ENCODE results near the gene MSL3B.

Gene MSL3B

GRCh38 chr2:233818639-233819621, 49.3 kb downstream of the MSL3B start:
- DNase-seq (ENCODE audit: low read depth in 2 of 3, low spot score in 1 of 3) = no peak

DNA sequence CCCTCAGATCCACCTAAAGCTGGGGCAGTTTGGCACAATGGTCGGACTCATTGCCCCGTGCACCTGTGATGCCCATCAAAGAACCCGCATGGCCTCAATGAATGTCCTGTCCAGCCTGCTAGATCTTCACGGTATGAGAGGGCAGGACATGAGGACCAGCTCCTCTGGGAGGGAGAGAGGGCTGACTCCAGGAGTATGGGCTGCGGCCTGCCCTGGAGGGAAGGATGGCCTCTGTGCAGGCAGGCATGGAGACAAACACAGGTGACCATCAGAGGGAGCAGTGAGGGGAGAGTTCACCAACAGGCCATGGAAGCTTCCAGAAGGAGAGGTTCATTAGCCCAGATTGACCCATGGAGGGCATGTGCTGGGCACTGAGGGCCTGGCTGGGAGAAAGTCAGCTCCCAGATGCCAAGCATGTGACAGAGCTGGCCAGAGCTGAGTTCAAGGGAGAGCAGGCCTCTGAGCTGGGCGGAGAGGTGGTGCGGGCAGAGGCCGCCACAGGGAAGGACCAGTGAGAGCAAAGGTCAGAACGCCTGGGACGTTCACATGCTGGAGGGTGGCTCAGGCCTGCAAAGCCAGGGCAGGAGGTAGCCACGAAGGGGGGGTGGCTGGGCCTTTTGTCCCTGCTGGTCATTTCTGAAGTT, 50.1 kb downstream of the MSL3B start:
- DNase-seq (ENCODE audit: low read depth in 2 of 3, low spot score in 1 of 3) = no peak

DNA sequence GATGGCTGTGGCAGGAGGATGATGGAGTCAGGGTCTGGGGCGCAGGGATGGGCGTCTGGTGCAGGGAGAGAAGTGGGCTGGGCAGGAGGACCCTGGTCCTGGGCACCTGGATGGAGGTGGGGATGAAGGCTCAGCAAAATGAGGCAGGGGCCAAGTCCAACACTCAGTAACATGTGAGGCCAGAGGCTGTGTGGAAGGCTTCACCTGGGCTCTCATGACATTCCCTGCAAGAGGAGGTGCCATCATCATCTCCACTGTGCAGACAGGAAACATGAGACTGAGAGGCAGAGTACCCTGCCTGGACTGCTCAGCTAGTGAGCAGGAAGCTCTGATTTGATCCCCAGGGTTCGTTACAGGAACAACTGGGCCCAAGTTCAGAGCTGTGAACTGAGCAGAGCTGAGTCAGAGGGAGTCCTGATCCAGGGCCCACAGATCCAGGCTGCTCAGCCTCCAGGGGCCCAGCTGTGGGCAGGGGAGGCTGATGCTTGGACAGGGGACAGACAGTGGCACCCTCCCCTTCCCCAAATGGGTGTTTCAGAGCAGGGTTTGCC, 50.8 kb downstream of the MSL3B start:
- DNase-seq (ENCODE audit: low read depth in 2 of 3, low spot score in 1 of 3) = no peak

DNA sequence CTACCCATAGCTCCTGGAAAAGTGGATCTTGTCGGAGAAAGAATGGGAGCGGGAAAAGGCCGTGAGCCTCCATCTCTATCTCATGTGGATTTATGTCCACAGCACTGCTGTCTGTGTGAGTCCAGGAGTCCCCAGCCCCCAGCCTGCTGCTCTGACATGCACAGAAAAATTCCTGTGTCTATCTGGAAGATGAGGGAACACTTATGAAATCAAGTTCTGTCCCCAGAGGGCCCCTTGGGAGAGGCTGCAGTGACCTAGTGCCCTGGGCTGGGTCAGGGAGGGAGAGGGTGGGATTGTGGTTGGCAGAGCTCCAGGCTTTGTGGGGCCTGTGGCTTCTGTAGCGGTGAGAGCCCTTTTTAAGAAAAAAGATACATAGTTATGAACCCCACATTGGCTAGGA, 51.4 kb downstream of the MSL3B start:
- no peak for DNase-seq (ENCODE audit: low read depth in 2 of 3, low spot score in 1 of 3)

DNA sequence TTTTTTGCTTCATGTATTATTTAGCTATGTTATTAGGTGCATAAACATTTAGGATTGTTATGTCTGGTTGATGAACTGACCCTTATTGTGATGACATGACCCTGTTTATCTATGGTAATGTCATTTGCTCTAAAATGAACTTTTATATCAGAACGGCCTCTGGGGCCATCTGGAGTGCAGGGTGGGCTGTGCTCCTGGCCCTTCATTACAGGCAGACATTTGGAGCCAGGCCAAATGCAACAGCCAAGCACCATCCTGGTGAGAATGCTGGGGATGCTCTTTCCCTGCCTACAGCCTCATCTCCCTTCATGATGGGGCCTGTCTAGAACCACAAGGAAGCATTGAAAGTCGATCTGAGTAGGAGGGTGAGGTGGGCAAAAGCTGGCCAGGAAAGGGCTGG, 51.9 kb downstream of the MSL3B start:
- DNase-seq (ENCODE audit: low read depth in 2 of 3, low spot score in 1 of 3) = no peak

DNA sequence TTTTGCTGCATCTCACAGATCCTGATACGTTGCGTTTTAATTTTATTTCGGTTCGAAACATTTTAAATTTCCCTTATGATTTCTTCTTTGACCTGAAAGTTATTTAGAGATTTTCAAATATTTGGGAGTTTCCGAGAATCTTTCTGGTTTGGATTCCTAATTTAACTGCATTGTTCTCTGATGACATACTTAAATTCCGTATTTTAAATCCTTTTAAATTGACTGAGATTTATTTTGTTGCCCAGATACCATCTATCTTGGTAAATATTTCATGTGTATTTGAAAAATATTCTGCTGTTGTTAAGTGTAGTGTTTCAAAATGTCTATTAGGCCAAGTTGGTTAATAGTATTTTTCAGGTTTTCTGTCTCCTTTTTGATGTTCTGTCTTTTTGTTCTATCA, 52.3 kb downstream of the MSL3B start:
- no peak for DNase-seq (ENCODE audit: low read depth in 2 of 3, low spot score in 1 of 3)

All from stimulated activated CD4-positive, alpha-beta T cell treated with anti-CD3 and anti-CD28 coated beads, Interleukin-12 subunit alpha, Interleukin-12 subunit beta, amount 100 ng/mL, for 48 hours (primary cell).